Neural progenitor cell (in vitro differentiated cells): ENCODE measurements around the gene FAM20A. TPM values are rescaled to one million over a fixed set of nuclear protein-coding genes. Genes with fewer than 3 reads are reported as not detected.
A peak's percentile ranks its signal among the peaks of the same experiment; 100 is the strongest.

ENCODE experiments used
- DNase-seq: peaks from one replicate; pipeline ENCODE4 v3.0.0-alpha.2; 2016; ENCODE audit warnings: low spot score
- H2AFZ ChIP-seq: fragments of 200-600 bp; sonication (generic); replicated peaks from 2 replicates; pipeline ENCODE4 v1.6.1; 2016; ENCODE audit warnings: antibody characterized with exemption
- H3F3A ChIP-seq: fragments of 200-600 bp; sonication (generic); 2 replicates; pipeline ENCODE4 v1.6.1; 2016; ENCODE audit warnings: antibody characterized with exemption, low read depth
- H3K27ac ChIP-seq: fragments of 200-600 bp; sonication (generic); 2 replicates; pipeline ENCODE4 v1.5.1; 2016; ENCODE audit warnings: mild to moderate bottlenecking
- H3K27me3 ChIP-seq: fragments of 200-600 bp; sonication (generic); 2 replicates; pipeline ENCODE4 v1.6.1; 2016; ENCODE audit warnings: mild to moderate bottlenecking, moderate library complexity
- H3K36me3 ChIP-seq: fragments of 200-600 bp; sonication (generic); 2 replicates; pipeline ENCODE4 v1.5.1; 2016
- H3K4me1 ChIP-seq: fragments of 200-600 bp; sonication (generic); 2 replicates; pipeline ENCODE4 v1.6.1; 2016; ENCODE audit warnings: mixed run types
- H3K4me2 ChIP-seq: fragments of 200-600 bp; sonication (generic); 2 replicates; pipeline ENCODE4 v1.6.1; 2016
- H3K4me3 ChIP-seq: fragments of 200-600 bp; sonication (generic); 2 replicates; pipeline ENCODE4 v1.5.1; 2016
- H3K79me2 ChIP-seq: fragments of 200-600 bp; sonication (generic); 2 replicates; pipeline ENCODE4 v1.6.1; 2016; ENCODE audit warnings: low read depth
- H3K9ac ChIP-seq: fragments of 200-600 bp; sonication (generic); 2 replicates; pipeline ENCODE4 v1.6.1; 2016
- H3K9me3 ChIP-seq: fragments of 200-600 bp; sonication (generic); 2 replicates; pipeline ENCODE4 v1.5.1; 2016; ENCODE audit warnings: low read depth
- H4K20me1 ChIP-seq: fragments of 200-600 bp; sonication (generic); 2 replicates; pipeline ENCODE4 v1.6.1; 2016; ENCODE audit warnings: low read depth
- H3K27ac Mint-ChIP-seq: 3 replicates; pipeline ENCODE4 v1.8.0; 2021; ENCODE audit warnings: mixed read lengths
- H3K27me3 Mint-ChIP-seq: 2 replicates; pipeline ENCODE4 v1.8.0; 2022; ENCODE audit warnings: low read depth, mild to moderate bottlenecking, inconsistent platforms, moderate library complexity, mixed read lengths; ENCODE audit not compliant: insufficient read depth
- H3K36me3 Mint-ChIP-seq: 3 replicates; pipeline ENCODE4 v1.8.0; 2021; ENCODE audit warnings: mixed read lengths
- H3K4me1 Mint-ChIP-seq: 3 replicates; pipeline ENCODE4 v1.8.0; 2021; ENCODE audit warnings: mixed read lengths
- H3K4me3 Mint-ChIP-seq: 3 replicates; pipeline ENCODE4 v1.8.0; 2021; ENCODE audit warnings: mild to moderate bottlenecking, moderate library complexity, mixed read lengths
- H3K9me3 Mint-ChIP-seq: 3 replicates; pipeline ENCODE4 v1.8.0; 2020; ENCODE audit warnings: mixed read lengths
- EZH2 ChIP-seq: fragments of 200-600 bp; sonication (generic); IDR thresholded peaks from 2 replicates; pipeline ENCODE4 v1.6.1; 2017; ENCODE audit warnings: antibody characterized with exemption, mild to moderate bottlenecking, moderate library complexity
- EZH2phosphoT487 ChIP-seq: fragments of 200-600 bp; sonication (generic); IDR thresholded peaks from 2 replicates; pipeline ENCODE4 v1.6.1; 2017; ENCODE audit warnings: antibody characterized with exemption
- total RNA-seq: library from RNA; depleted of rRNA; stranded (reverse); fragments of >200 nt; gene quantifications from 2 replicates; pipeline ENCODE4 v1.2.3, GENCODE V29; 2015; ENCODE audit warnings: low replicate concordance
- TF ChIP-seq, protein P1 (sequence below): fragments of 200-600 bp; sonication (generic); IDR thresholded peaks from 2 replicates; pipeline ENCODE4 v1.5.1; 2017; ENCODE audit warnings: antibody characterized with exemption, mild to moderate bottlenecking

FAM20A gene
- total RNA-seq, 1 donor from 2014 or later = 0.41 TPM

GRCh38 chr17:68634345-68634876 lies 33.2 kb upstream of the FAM20A start:
- no peaks in the 10 kb centered on the region for H3K36me3 ChIP-seq
- no peaks in the 10 kb centered on the region for H3K4me1 Mint-ChIP-seq

GRCh38 chr17:68628576-68628957 lies 27.4 kb upstream of the FAM20A start:
- H2AFZ ChIP-seq = peak overlapping the region; percentile 75
- Mint-ChIP-seq H3K9me3 (no peaks in the 10 kb centered on the region), H3K27ac (no peak overlapping the region), H3K27me3 (peaks cover 2% of the 10 kb centered on the region), H3K4me3 (no peak overlapping the region), H3K36me3 (no peaks in the 10 kb centered on the region), H3K4me1 (peaks cover 14% of the 10 kb centered on the region)
- H3K27me3 ChIP-seq = no peaks in the 10 kb centered on the region
- H4K20me1 ChIP-seq = no peaks in the 10 kb centered on the region
- no peaks in the 10 kb centered on the region for H3K36me3 ChIP-seq
- H3K4me2 ChIP-seq = no peak overlapping the region
- H3F3A ChIP-seq = no peaks in the 10 kb centered on the region
- no peak overlapping the region for H3K4me3 ChIP-seq
- TF ChIP-seq EZH2phosphoT487 (no peak), EZH2 (no peak)
- TF ChIP-seq, protein P1, sequence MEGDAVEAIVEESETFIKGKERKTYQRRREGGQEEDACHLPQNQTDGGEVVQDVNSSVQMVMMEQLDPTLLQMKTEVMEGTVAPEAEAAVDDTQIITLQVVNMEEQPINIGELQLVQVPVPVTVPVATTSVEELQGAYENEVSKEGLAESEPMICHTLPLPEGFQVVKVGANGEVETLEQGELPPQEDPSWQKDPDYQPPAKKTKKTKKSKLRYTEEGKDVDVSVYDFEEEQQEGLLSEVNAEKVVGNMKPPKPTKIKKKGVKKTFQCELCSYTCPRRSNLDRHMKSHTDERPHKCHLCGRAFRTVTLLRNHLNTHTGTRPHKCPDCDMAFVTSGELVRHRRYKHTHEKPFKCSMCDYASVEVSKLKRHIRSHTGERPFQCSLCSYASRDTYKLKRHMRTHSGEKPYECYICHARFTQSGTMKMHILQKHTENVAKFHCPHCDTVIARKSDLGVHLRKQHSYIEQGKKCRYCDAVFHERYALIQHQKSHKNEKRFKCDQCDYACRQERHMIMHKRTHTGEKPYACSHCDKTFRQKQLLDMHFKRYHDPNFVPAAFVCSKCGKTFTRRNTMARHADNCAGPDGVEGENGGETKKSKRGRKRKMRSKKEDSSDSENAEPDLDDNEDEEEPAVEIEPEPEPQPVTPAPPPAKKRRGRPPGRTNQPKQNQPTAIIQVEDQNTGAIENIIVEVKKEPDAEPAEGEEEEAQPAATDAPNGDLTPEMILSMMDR = no peak
- no peak overlapping the region for H3K9ac ChIP-seq
- H3K4me1 ChIP-seq = no peaks in the 10 kb centered on the region
- H3K27ac ChIP-seq = no peak overlapping the region
- no peak for DNase-seq
- H3K9me3 ChIP-seq = no peaks in the 10 kb centered on the region
- no peaks in the 10 kb centered on the region for H3K79me2 ChIP-seq

More at GRCh38 chr17:68634345-68634876, 33.2 kb upstream of the FAM20A start:
- no peak for TF ChIP-seq EZH2phosphoT487
- no peak for TF ChIP-seq EZH2
- TF ChIP-seq, protein P1 = no peak
- Histone ChIP-seq H3K4me3 (no peak overlapping the region), H3K79me2 (no peaks in the 10 kb centered on the region), H3K27ac (no peak overlapping the region), H3K9me3 (no peaks in the 10 kb centered on the region), H3K27me3 (no peaks in the 10 kb centered on the region), H4K20me1 (no peaks in the 10 kb centered on the region), H3K9ac (no peak overlapping the region), H3K4me1 (no peaks in the 10 kb centered on the region), H3F3A (no peaks in the 10 kb centered on the region), H3K4me2 (no peak overlapping the region), H2AFZ (no peak overlapping the region)
- Mint-ChIP-seq H3K27me3 (no peaks in the 10 kb centered on the region), H3K27ac (no peak overlapping the region), H3K4me3 (no peak overlapping the region), H3K36me3 (no peaks in the 10 kb centered on the region), H3K9me3 (no peaks in the 10 kb centered on the region)
- DNase-seq = no peak

GRCh38 chr17:68627956-68628575 lies 26.9 kb upstream of the FAM20A start:
- H3F3A ChIP-seq = no peaks in the 10 kb centered on the region
- Mint-ChIP-seq H3K27me3 (peaks cover 2% of the 10 kb centered on the region), H3K36me3 (no peaks in the 10 kb centered on the region)

More at GRCh38 chr17:68627956-68628575, 26.9 kb upstream of the FAM20A start:
- Histone ChIP-seq H4K20me1 (no peaks in the 10 kb centered on the region), H3K9ac (no peak overlapping the region), H3K4me1 (no peaks in the 10 kb centered on the region), H3K9me3 (no peaks in the 10 kb centered on the region), H3K36me3 (no peaks in the 10 kb centered on the region), H3K27me3 (no peaks in the 10 kb centered on the region), H3K27ac (no peak overlapping the region), H2AFZ (peak overlapping the region; percentile 75), H3K4me3 (no peak overlapping the region), H3K79me2 (no peaks in the 10 kb centered on the region), H3K4me2 (no peak overlapping the region)
- no peak for DNase-seq
- no peak overlapping the region for H3K27ac Mint-ChIP-seq
- no peaks in the 10 kb centered on the region for H3K9me3 Mint-ChIP-seq
- TF ChIP-seq, protein P1 = no peak
- no peak for TF ChIP-seq EZH2phosphoT487
- no peak overlapping the region for H3K4me3 Mint-ChIP-seq
- peaks cover 14% of the 10 kb centered on the region for H3K4me1 Mint-ChIP-seq
